Ascending aorta (tissue), 2 donors: ENCODE data around the gene ADORA2A. TPM values are rescaled to one million over a fixed set of nuclear protein-coding genes. Genes with fewer than 3 reads are reported as not detected.

Source experiments
- DNase-seq, 2 donors: peaks; one replicate each; pipeline ENCODE4 v3.0.0-alpha.2; 2019; ENCODE audit warnings: low spot score in 2 of 2
- H3K27ac ChIP-seq, 2 donors: fragments of 200-600 bp; sonication (generic); one replicate each; pipeline ENCODE4 v1.5.1; 2016 to 2017; ENCODE audit warnings: mild to moderate bottlenecking in 1 of 2
- H3K27me3 ChIP-seq: fragments of 200-600 bp; sonication (generic); one replicate; pipeline ENCODE4 v1.5.1; 2017
- H3K36me3 ChIP-seq, 2 donors: fragments of 200-600 bp; sonication (generic); one replicate each; pipeline ENCODE4 v1.5.1; 2016
- H3K4me1 ChIP-seq, 2 donors: fragments of 200-600 bp; sonication (generic); one replicate each; pipeline ENCODE4 v1.5.1; 2016 to 2017; ENCODE audit warnings: mild to moderate bottlenecking in 1 of 2
- H3K4me3 ChIP-seq, 2 donors: fragments of 200-600 bp; sonication (generic); one replicate each; pipeline ENCODE4 v1.5.1; 2016 to 2017; ENCODE audit warnings: mild to moderate bottlenecking in 1 of 2
- H3K9me3 ChIP-seq, 2 donors: fragments of 200-600 bp; sonication (generic); one replicate each; pipeline ENCODE4 v1.5.1; 2016
- CTCF ChIP-seq, 3 experiments: fragments of 200-600 bp in 2 of 3; fragments of 450-650 bp in 1 of 3; sonication (generic) in 2 of 3; IDR thresholded peaks; one replicate each; pipeline ENCODE4 v1.5.1; 2016 to 2019; ENCODE audit warnings: antibody characterized with exemption in 3 of 3, mild to moderate bottlenecking in 1 of 3, moderate library complexity in 1 of 3
- intact Hi-C: fragments of 100-400 bp; cut with DNase I; formaldehyde crosslinking; loops from one replicate; pipeline ENCODE4 v1.15.1; 2023
- total RNA-seq: library from RNA; depleted of rRNA; stranded (reverse); fragments of >200 nt; gene quantifications from one replicate; pipeline ENCODE4 v1.1.0, GENCODE V29; 2016

ADORA2A gene
- total RNA-seq, 1 donor from 2014 or later = 14.7 TPM

GRCh38 chr22:24445481-24446259 is 18.3 kb downstream of the ADORA2A start:
- Histone ChIP-seq H3K4me3 (no peak overlapping the region), H3K27ac (no peak overlapping the region), H3K36me3 (no peaks in the 10 kb centered on the region), H3K4me1 (peaks cover 0 to 9% of the 10 kb centered on the region in 2 donors), H3K9me3 (no peaks in the 10 kb centered on the region), H3K27me3 (no peaks in the 10 kb centered on the region)
- DNase-seq = peak in 1 of 2 donors; percentile 46
- no peak for TF ChIP-seq CTCF (IDR thresholded peaks at IDR 0.05)
- intact Hi-C loops = no loop called here

- Histone ChIP-seq H3K4me3 (no peak overlapping the region), H3K9me3 (no peaks in the 10 kb centered on the region), H3K27ac (no peak overlapping the region), H3K36me3 (no peaks in the 10 kb centered on the region), H3K27me3 (no peaks in the 10 kb centered on the region), H3K4me1 (peaks cover 0 to 7% of the 10 kb centered on the region in 2 donors)
- no peak for TF ChIP-seq CTCF (IDR thresholded peaks at IDR 0.05)
- intact Hi-C loops = no loop called here
- DNase-seq = no peak
Observed at GRCh38 chr22:24446260-24446611, 18.8 kb downstream of the ADORA2A start.

- no peaks in the 10 kb centered on the region for H3K27me3 ChIP-seq
- H3K36me3 ChIP-seq = no peaks in the 10 kb centered on the region
- DNase-seq = no peak
- intact Hi-C loops = no loop called here
- no peak for TF ChIP-seq CTCF (IDR thresholded peaks at IDR 0.05)
- no peaks in the 10 kb centered on the region for H3K9me3 ChIP-seq
- H3K4me1 ChIP-seq = no peaks in the 10 kb centered on the region
- no peak overlapping the region for H3K27ac ChIP-seq
- H3K4me3 ChIP-seq = no peak overlapping the region
Observed at GRCh38 chr22:24450610-24451009, 23.2 kb downstream of the ADORA2A start.

- intact Hi-C loops = no loop called here
- no peak overlapping the region for H3K27ac ChIP-seq
- TF ChIP-seq CTCF (IDR thresholded peaks at IDR 0.05) = no peak
Observed at GRCh38 chr22:24451162-24451561, 23.8 kb downstream of the ADORA2A start.

GRCh38 chr22:24453853-24454252 is 26.5 kb downstream of the ADORA2A start:
- H3K9me3 ChIP-seq = no peaks in the 10 kb centered on the region
- H3K4me3 ChIP-seq = no peak overlapping the region
- no peak for TF ChIP-seq CTCF (IDR thresholded peaks at IDR 0.05)
- intact Hi-C loops = no loop called here
- no peaks in the 10 kb centered on the region for H3K27me3 ChIP-seq
- no peaks in the 10 kb centered on the region for H3K36me3 ChIP-seq
- H3K4me1 ChIP-seq = no peaks in the 10 kb centered on the region
- H3K27ac ChIP-seq = no peak overlapping the region
- no peak for DNase-seq

More at GRCh38 chr22:24451162-24451561, 23.8 kb downstream of the ADORA2A start:
- H3K36me3 ChIP-seq = no peaks in the 10 kb centered on the region
- H3K4me1 ChIP-seq = no peaks in the 10 kb centered on the region
- no peaks in the 10 kb centered on the region for H3K9me3 ChIP-seq
- no peaks in the 10 kb centered on the region for H3K27me3 ChIP-seq
- no peak for DNase-seq
- no peak overlapping the region for H3K4me3 ChIP-seq
